Epithelial cell of esophagus (primary cell): ENCODE measurements around the gene C1QTNF6.

Source experiments
- DNase-seq: peaks from one replicate; pipeline ENCODE4 v3.0.0; 2010; ENCODE audit warnings: low read depth
- H3K4me3 ChIP-seq: 2 replicates; pipeline ENCODE4 v1.5.1; 2011; ENCODE audit warnings: mild to moderate bottlenecking, low read length, control low read depth
- CTCF ChIP-seq: IDR thresholded peaks from 2 replicates; pipeline ENCODE4 v1.5.1; 2011; ENCODE audit warnings: low read depth, mild to moderate bottlenecking, low read length, control low read depth, inconsistent platforms; ENCODE audit not compliant: insufficient read depth; ENCODE audit errors: missing control alignments

Gene C1QTNF6

GRCh38 chr22:37161443-37161842 is 26.6 kb downstream of the C1QTNF6 start:
- no peak for TF ChIP-seq CTCF
- no peak overlapping the region for H3K4me3 ChIP-seq
- no peak for DNase-seq

- peak; percentile 4 for TF ChIP-seq CTCF
- H3K4me3 ChIP-seq: no peak overlapping the region
- DNase-seq: no peak
Observed at GRCh38 chr22:37160027-37160426, 28.0 kb downstream of the C1QTNF6 start.

DNA sequence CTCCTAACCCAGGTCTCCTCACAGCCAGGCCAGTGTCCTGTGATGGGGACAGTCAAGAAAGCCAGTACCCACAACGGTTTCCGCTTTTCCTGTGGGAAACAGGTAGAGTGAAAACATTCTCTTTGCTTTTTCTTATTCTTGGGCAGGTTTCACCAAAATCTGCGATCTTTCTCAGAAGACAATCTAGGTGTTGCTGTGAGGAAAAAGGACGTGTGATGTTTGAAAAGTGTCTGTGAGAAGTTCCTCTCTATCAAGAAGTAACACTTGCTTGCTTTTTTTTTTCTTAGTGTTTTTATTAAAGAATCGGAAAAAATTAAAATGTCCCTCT is 29.1 kb downstream of the C1QTNF6 start:
- no peak for TF ChIP-seq CTCF
- DNase-seq: no peak
- H3K4me3 ChIP-seq: no peak overlapping the region

GRCh38 chr22:37157516-37158285 is 30.3 kb downstream of the C1QTNF6 start:
- TF ChIP-seq CTCF: no peak
- H3K4me3 ChIP-seq: no peak overlapping the region
- DNase-seq: peak; percentile 67

DNA sequence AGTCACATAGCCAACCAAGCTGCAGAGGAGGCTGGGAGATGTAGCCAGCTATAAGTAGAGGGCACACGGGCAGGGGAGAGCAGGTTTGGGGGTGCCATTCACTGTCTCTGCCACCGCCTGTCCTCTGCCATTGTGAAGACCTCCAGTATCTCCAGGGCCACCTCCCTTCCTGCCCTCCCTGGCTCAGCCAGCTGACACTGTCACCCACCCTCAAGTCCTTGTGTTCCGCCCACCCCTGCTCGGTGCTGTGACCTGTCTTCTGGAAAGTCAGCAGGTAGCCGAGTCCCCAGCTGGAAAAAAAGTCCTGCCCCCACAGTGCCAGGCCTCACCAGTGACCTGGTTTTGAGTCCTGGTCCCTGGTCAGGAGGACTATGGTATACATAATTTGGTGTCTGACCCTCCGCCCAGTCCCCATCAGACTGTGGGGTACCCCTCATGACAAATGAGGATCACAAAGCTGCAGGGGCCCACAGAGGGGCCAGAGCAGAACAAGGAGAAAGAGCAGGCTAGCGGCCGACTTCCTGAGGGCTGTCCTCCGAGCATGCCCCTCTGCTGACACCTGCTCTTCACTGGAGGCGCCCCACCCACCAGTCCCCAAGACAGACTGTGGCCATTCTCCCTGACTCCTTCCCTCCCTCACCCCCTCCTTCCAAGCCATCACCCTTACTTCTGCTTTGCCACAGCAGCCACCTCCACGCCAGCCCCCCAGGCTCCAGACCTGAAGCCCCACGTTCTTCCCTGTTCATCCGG is 31.2 kb downstream of the C1QTNF6 start:
- TF ChIP-seq CTCF: no peak
- no peak overlapping the region for H3K4me3 ChIP-seq

GRCh38 chr22:37155971-37156370 is 32.1 kb downstream of the C1QTNF6 start:
- no peak overlapping the region for H3K4me3 ChIP-seq
- TF ChIP-seq CTCF: no peak
- no peak for DNase-seq

More for the DNA sequence above, 31.2 kb downstream of the C1QTNF6 start:
- no peak for DNase-seq
